Skeletal muscle tissue (tissue), 4 donors: ENCODE data around the gene GAMT. TPM values are rescaled to one million over a fixed set of nuclear protein-coding genes. Genes with fewer than 3 reads are reported as not detected.
A peak's percentile ranks its signal among the peaks of the same experiment; 100 is the strongest.

Experiments used
- H3K27ac ChIP-seq: one replicate; pipeline ENCODE4 v1.7.0; 2013; ENCODE audit warnings: mild to moderate bottlenecking, low read depth, low read length, inconsistent platforms
- H3K27me3 ChIP-seq, 3 donors: one replicate each; pipeline ENCODE4 v1.7.0; 2013; ENCODE audit warnings: low read length in 3 of 3; ENCODE audit not compliant: control insufficient read depth in 3 of 3, insufficient read depth in 3 of 3
- H3K36me3 ChIP-seq, 3 donors: one replicate each; pipeline ENCODE4 v1.7.0; 2013; ENCODE audit warnings: low read length in 3 of 3; ENCODE audit not compliant: control insufficient read depth in 3 of 3, insufficient read depth in 3 of 3
- H3K4me1 ChIP-seq, 3 donors: one replicate each; pipeline ENCODE4 v1.7.0; 2013; ENCODE audit warnings: low read length in 3 of 3, mild to moderate bottlenecking in 3 of 3; ENCODE audit not compliant: control insufficient read depth in 3 of 3, insufficient read depth in 3 of 3
- H3K4me3 ChIP-seq, 3 donors: one replicate each; pipeline ENCODE4 v1.7.0; 2013; ENCODE audit warnings: low read length in 3 of 3
- H3K9ac ChIP-seq, 3 donors: one replicate each; pipeline ENCODE4 v1.7.0; 2013; ENCODE audit warnings: low read length in 3 of 3, mild to moderate bottlenecking in 3 of 3, moderate library complexity in 2 of 3, low read depth in 1 of 3
- H3K9me3 ChIP-seq, 3 donors: one replicate each; pipeline ENCODE4 v1.7.0; 2013; ENCODE audit warnings: low read length in 3 of 3; ENCODE audit not compliant: control insufficient read depth in 3 of 3
- total RNA-seq: library from RNA; depleted of rRNA; stranded (reverse); fragments of >200 nt; gene quantifications from one replicate; pipeline ENCODE4 v1.2.3, GENCODE V29; 2014
- donor health status: Osteomylitis.

The GAMT gene
- total RNA-seq, 1 donor from 2014 or later = 101 TPM

DNA sequence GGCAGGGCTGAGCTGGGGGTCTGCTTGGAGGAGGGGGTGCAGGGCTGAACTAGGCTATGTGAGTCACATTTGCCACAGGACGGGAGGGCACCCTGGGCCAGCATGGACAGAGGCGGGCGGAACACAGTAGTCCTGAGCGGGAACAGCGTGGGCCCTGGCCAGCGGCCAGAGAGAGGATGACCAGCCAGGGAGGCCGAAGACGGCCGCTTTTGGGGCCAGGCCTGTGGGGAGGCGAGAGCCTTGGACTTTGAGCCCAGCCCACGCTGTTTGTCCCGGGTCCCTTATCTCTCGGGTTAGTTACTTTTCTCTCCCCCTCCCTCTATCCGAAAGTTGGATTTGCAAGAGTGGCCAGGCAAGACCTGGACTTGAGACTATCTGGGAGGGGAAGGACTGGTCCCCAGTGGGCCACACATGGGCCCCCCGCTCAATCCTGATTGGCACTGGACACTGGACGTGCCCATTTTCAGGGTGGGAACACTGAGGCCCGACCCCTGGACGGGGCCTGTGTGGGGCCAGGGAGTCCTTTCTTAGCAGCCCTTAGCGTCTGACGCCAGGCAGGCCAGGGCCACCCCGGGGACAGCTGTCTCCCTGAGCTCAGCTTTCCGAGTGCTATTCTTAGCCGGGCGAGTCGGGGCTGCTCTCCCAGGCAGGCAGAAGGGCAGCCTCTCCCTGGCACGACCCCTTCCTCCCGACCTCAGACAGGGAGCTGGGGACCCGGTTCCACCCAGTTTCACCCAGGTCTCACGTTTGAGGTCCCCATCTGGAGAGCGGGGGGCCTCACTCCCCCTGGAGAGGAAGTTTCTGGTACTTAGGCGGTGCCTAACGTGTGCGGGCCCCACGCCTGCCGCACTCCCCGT, 833 bp downstream of the GAMT start:
- Histone ChIP-seq H3K27me3 (no peaks in the 10 kb centered on the region), H3K9ac (peak overlapping the region; percentile 87 to 97 (median 95)), H3K27ac (peak overlapping the region; percentile 94), H3K4me1 (peaks cover 20 to 42% (median 35%) of the 10 kb centered on the region in 3 donors), H3K36me3 (peaks cover 11 to 13% (median 11%) of the 10 kb centered on the region in 3 donors), H3K9me3 (no peaks in the 10 kb centered on the region), H3K4me3 (peak overlapping the region; percentile 72 to 87 (median 83))

DNA sequence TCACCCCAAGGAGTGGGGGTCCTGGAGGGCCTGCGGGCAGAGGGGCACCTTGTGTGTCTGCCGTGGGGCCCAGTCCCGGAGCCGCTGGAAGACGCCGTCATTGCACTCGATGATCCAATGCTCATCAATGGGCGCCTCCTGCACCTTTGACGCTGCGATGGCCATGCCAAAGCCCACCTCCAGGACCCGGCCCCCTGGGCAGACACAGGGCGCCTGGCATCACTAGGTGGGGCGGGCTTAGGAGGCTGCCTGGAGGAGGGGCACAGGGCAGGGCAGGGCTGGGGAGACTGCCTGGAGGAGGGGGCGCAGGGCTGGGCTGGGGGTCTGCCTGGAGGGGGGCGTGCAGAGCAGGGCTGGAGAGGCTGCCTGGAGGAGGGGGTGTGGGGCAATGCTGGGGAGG, 1.6 kb downstream of the GAMT start:
- Histone ChIP-seq H3K27ac (peak overlapping the region; percentile 94), H3K4me1 (peaks cover 25 to 48% (median 42%) of the 10 kb centered on the region in 3 donors), H3K27me3 (no peaks in the 10 kb centered on the region), H3K36me3 (peaks cover 11 to 13% (median 11%) of the 10 kb centered on the region in 3 donors), H3K9me3 (no peaks in the 10 kb centered on the region), H3K4me3 (peak overlapping the region in 1 of 3 donors; percentile 83), H3K9ac (peak overlapping the region in 1 of 3 donors; percentile 97)

DNA sequence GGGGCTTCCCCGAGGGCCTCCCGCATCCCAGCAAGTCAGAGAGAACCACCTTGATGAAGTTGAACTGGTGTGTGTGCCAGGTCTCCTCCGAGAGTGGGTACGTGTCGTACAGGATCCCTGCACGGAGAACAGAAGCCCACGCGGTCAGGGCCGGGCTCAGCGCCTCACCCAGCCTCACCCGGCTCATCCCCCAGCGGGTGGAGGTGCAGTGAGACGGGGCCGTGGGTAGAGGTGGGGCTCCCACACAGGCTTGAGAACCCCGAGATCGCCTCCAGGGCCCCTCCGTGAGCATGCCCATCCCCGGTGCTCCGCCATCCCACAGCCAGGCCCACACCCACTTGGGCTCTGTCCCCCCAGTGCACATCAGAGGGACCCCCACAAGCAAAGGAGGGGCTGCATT, 2.3 kb downstream of the GAMT start:
- Histone ChIP-seq H3K9me3 (no peaks in the 10 kb centered on the region), H3K4me1 (peaks cover 25 to 48% (median 44%) of the 10 kb centered on the region in 3 donors), H3K27me3 (no peaks in the 10 kb centered on the region), H3K9ac (no peak overlapping the region), H3K27ac (no peak overlapping the region), H3K4me3 (no peak overlapping the region), H3K36me3 (peaks cover 11 to 19% (median 13%) of the 10 kb centered on the region in 3 donors)

DNA sequence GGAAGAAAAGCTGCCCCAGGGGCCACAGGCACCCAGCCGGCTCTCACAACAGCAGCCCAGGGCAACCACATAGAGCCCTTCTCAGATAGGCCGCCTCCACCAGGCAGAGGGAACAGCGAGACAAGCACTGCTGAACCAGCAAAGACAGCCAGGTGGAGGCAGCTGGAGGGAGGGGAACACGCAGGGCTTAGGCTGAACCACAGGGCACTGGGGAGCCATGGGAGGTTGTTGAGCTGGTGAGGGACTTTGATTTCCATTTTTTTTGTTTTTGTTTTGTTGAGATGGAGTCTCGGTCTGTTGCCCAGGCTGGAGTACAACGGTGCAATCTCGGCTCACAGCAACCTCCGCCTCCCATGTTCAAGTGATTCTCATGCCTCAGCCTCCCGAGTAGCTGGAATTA, 3.5 kb downstream of the GAMT start:
- Histone ChIP-seq H3K9me3 (no peaks in the 10 kb centered on the region), H3K4me3 (no peak overlapping the region), H3K27me3 (no peaks in the 10 kb centered on the region), H3K4me1 (peaks cover 25 to 48% (median 44%) of the 10 kb centered on the region in 3 donors), H3K36me3 (peaks cover 18 to 31% (median 19%) of the 10 kb centered on the region in 3 donors), H3K27ac (no peak overlapping the region), H3K9ac (no peak overlapping the region)

DNA sequence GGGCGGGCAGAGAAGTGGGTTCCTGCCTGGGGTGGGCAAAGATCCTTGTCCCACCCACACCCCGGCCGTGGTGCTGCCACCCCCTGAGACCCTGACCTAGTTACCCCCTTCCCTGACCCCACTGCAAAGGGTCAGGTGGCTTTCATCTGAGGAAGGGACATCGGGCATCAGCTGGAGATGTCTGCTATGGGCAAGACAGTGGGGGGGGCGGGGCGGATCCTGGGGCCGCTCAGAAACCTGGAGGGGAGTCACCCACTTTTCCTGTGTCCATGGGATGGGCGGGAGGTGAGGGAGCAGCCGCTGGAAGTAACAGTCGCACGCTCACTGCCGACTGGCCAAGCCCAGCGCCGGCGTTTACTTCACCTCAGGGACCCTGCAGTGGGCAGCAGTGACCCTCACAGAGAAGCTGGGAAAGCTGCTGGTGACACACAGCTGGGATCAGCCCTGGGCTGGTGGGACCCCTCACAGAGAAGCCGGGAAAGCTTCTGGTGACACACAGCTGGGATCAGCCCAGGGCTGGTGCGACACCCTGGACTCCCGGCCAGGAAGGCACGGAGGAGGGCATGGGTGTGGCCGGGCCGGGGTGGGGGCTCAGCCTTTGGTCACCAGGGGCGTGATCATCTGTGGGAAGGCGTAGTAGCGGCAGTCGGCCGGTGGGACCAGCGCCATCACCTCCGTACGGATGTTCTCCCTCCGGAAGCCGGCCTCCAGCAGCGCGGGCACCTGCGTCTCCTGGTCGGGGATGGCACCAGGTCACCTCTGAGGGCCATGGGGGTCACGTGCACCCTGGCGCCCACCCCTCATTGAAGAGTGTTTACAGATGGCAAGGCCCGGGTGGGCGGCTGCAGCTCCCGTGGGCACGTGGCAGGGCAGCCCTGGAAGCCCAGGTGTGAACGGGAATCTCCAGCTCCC, 4.3 kb downstream of the GAMT start:
- H3K9me3 ChIP-seq = no peaks in the 10 kb centered on the region
- H3K4me1 ChIP-seq = peaks cover 25 to 48% (median 42%) of the 10 kb centered on the region in 3 donors
- H3K27me3 ChIP-seq = no peaks in the 10 kb centered on the region
- peaks cover 26 to 39% (median 27%) of the 10 kb centered on the region in 3 donors for H3K36me3 ChIP-seq
- no peak overlapping the region for H3K4me3 ChIP-seq
- peak overlapping the region in 1 of 3 donors; percentile 40 for H3K9ac ChIP-seq
- H3K27ac ChIP-seq = no peak overlapping the region

DNA sequence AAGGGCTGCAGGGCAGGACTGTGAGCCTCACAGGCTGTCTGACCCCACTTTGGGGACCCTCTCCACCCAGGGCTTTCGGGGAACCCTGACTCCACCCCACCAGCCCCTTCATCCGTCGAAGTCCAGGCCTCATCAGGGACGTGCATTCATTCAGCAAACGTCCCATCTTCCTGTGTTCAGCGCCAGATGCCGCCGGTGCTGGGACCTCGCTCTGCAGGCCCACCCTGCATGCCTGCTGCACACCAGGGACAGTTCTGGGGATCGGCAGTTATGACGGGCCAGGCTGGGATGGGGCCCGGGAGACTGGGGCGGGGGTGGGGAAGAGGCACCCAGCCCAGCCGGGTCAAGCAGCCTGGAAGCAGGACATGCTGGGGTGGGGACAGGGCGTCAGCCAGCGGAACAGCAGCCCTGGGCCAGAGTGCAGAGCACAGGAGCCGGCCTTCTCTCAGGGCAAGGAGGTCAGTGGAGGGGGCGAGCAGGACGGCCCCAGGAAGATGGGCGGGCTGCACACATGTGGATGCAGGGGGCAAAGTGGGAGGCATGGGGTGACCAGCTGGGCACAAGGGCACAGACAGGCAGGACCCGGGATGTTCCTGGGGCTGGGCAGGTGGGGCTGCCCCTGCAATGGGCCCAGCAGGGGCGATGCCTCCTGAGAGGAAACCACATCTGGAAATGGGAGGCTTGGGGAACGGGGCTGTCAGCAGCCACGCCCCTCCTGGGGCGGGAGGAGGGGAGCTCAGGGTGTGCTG, 5.1 kb downstream of the GAMT start:
- Histone ChIP-seq H3K27me3 (no peaks in the 10 kb centered on the region), H3K4me3 (peak overlapping the region in 2 of 3 donors; percentile 19 to 35), H3K9me3 (no peaks in the 10 kb centered on the region), H3K4me1 (peaks cover 25 to 48% (median 42%) of the 10 kb centered on the region in 3 donors), H3K9ac (peak overlapping the region in 2 of 3 donors; percentile 33 to 62), H3K27ac (no peak overlapping the region), H3K36me3 (peaks cover 30 to 40% (median 35%) of the 10 kb centered on the region in 3 donors)

DNA sequence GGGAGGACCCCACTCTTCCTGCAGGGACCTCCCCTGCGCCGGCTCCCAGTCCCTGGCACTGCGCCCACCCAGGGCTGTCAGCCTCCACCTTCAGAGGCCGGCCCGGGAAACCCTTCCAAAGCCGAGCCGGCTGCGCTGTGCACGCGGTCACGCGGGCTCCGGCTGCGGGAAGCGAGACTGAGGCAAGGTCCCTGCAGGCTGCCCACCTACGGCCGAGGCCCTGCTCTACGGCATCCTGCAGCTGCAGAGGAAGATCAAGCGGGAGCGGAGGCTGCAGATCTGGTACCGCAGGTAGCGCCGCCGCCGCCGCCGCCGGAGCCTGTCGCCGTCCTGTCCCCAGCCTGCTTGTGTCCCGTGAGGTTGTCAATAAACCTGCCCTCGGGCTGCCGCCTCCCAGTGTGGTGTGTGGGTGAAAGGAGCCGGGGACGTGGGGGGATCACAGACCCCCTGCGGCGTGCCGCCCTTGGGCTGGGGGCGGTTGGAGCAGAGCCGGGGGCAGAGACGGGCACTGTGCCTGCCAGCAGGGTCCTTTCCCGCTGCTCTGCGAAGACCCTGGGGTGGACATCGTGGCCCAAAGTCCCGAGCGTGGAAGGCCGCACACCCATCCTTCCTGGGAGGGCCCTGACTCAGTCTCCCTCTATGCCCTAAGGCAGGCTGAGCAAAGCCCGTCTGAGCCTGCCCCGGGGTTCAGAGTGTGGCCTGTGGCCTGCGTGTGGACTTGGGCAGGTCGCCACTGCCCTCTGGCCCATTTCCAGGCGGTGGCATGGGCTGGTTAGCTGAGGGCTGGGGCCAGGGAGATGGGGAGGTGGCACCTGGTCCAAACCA, 5.9 kb downstream of the GAMT start:
- Histone ChIP-seq H3K4me1 (peaks cover 22 to 40% (median 36%) of the 10 kb centered on the region in 3 donors), H3K27me3 (no peaks in the 10 kb centered on the region), H3K27ac (no peak overlapping the region), H3K9me3 (no peaks in the 10 kb centered on the region), H3K4me3 (no peak overlapping the region), H3K9ac (peak overlapping the region; percentile 32 to 62 (median 33)), H3K36me3 (peaks cover 36 to 48% (median 43%) of the 10 kb centered on the region in 3 donors)

DNA sequence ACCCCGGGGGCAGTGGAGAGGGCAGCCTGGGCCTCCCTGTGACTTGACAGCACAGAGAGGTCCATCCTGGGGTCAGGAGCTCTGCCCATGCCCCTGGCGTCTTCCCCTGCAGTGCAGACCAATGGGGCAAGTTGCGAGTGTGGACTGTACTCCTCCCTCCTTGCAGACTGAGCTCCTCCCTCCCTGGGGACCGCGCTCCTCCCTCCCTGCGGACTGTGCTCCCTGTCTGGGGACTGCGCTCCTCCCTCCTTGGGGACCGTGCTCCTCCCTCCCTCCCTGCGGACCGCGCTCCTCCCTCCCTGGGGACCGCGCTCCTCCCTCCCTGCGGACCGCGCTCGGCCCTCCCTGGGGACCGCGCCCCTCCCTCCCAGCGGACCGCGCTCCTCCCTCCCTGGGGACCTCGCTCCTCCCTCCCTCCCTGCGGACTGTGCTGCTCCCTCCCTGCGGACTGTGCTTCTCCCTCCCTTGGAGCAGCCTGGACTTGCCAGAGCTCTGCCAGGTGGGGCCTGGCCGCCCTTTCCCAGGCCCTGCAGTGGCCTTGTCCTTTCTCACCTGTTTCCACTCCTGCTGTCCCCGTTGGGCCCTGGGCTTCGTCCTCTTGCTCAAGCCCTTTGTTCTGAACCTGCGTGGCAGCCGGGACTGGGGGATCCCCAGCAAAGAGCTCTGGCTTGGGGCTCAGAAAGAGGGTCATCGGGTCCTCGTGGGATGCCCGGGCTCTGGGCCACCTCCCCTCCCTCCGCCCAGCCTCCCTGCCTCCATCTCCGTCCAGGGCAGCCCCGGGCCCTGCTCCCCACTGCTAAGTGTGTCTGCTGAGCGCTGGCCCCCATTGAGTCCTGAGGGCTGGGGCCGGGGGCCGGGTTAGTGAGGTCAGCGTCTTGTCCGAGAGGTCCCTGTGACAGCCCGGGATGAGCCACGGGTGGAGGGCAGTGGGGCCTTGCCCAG, 6.8 kb downstream of the GAMT start:
- Histone ChIP-seq H3K4me3 (no peak overlapping the region), H3K36me3 (peaks cover 40 to 53% (median 48%) of the 10 kb centered on the region in 3 donors), H3K27me3 (no peaks in the 10 kb centered on the region)

More for the DNA sequence above, 6.8 kb downstream of the GAMT start:
- H3K27ac ChIP-seq = no peak overlapping the region
- no peaks in the 10 kb centered on the region for H3K9me3 ChIP-seq
- peak overlapping the region in 1 of 3 donors; percentile 33 for H3K9ac ChIP-seq
- H3K4me1 ChIP-seq = peaks cover 18 to 33% (median 29%) of the 10 kb centered on the region in 3 donors
